ENCODE measurements around the gene CLCN4. TPM values are rescaled to one million over a fixed set of nuclear protein-coding genes. Genes with fewer than 3 reads are reported as not detected.

Gene CLCN4
- total and polyA plus RNA-seq, 2 donors (not counting 1 experiment from before 2014, with no cell fraction given) = 7.7 to 9.1 TPM

DNA sequence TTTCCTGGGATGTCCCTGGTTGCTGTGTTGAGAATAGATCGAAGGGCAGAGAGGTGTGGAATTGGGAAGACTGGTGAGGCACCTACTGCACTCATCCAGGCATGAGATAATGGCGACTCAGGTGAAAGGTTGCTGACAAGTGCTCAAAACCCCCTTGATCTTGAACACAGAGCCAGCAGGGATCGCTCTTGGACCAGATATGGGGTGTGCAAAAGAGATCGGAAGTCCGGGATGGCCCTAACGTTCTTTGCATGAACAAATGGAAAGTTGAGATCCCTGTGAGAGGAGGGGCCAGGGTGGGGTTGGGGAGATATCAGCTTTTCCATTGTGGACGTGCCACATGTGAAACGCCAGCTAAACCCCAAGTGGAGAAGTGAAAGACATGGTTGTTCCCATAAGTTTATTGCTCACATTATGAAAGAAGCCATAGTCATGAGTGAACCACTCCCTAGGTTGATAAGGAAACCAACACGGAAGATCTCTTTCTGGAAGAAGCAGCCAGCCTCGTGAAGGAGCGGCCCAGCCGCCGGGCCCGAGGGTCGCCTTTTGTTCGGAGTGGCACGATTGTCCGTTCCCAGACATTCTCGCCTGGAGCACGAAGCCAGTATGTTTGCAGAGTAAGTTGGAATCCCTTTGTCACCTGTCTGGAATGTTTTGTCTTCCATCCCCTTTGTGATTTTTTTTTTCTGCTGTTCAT lies 22.6 kb upstream of the CLCN4 start:
- no peak overlapping the region for H3K4me3 ChIP-seq (ENCODE audit: control extremely low read depth in 1 of 5, extremely low read depth in 1 of 5, insufficient read depth in 1 of 5, low read depth in 2 of 5, low read length in 4 of 5)
- no peaks in the 10 kb centered on the region for H3K9me3 ChIP-seq (ENCODE audit: control extremely low read depth in 1 of 3, control insufficient read depth in 2 of 3, insufficient read depth in 1 of 3, low read length in 2 of 3)
- CTCF ChIA-PET = no interaction called here
- intact Hi-C loops (cut with micrococcal nuclease) = no loop called here
- no peaks in the 10 kb centered on the region for H4K20me1 ChIP-seq (ENCODE audit: control insufficient read depth, insufficient read depth, low read length, poor library complexity, severe bottlenecking)
- WGBS (ENCODE audit: insufficient coverage) = 99% methylated on average over 14 of the region's 20 CpGs
- no peaks in the 10 kb centered on the region for H3K27me3 Mint-ChIP-seq
- POLR2A ChIA-PET = no interaction called here
- H3K9me3 Mint-ChIP-seq (ENCODE audit: insufficient read depth) = no peaks in the 10 kb centered on the region
- H3K4me3 Mint-ChIP-seq = no peak overlapping the region
- H3K4me1 Mint-ChIP-seq = peaks cover 2% of the 10 kb centered on the region
- no peaks in the 10 kb centered on the region for H3K4me1 ChIP-seq (ENCODE audit: control insufficient read depth in 2 of 2, insufficient read depth in 2 of 2, low read length in 2 of 2)
- no peak for ATAC-seq (ENCODE audit: low read depth)
- no peak overlapping the region for H3K27ac Mint-ChIP-seq
- no peaks in the 10 kb centered on the region for H3K27me3 ChIP-seq (replicated peaks in 1 of 4; ENCODE audit: control extremely low read depth in 1 of 4, control insufficient read depth in 3 of 4, insufficient read depth in 4 of 4, low read length in 3 of 4)
- peaks cover 0 to 68% of the 10 kb centered on the region in 2 experiments for H3K36me3 ChIP-seq (replicated peaks in 1 of 2; ENCODE audit: control extremely low read depth in 1 of 2, control insufficient read depth in 1 of 2, extremely low read depth in 1 of 2, insufficient read depth in 2 of 2, low read length in 1 of 2)
- H3K4me2 ChIP-seq (replicated peaks; ENCODE audit: low read depth, low read length, poor library complexity, severe bottlenecking) = no peak overlapping the region
- no peak for TF ChIP-seq EZH2 (IDR thresholded peaks at IDR 0.05; ENCODE audit: borderline replicate concordance, insufficient read depth, low read depth, low read length, poor library complexity, severe bottlenecking)
- no peak for TF ChIP-seq CTCF (IDR thresholded peaks at IDR 0.05)
- no peak overlapping the region for H3K27ac ChIP-seq (ENCODE audit: low read length in 2 of 2)
- no peak for DNase-seq
- H3K9ac ChIP-seq (ENCODE audit: low read length) = no peak overlapping the region
- no peaks in the 10 kb centered on the region for H3K79me2 ChIP-seq (ENCODE audit: control insufficient read depth, insufficient read depth, low read length)
- H2AFZ ChIP-seq (ENCODE audit: insufficient read depth, low read depth, low read length, poor library complexity, severe bottlenecking) = no peak overlapping the region

- H3K4me2 ChIP-seq (replicated peaks; ENCODE audit: low read depth, low read length, poor library complexity, severe bottlenecking) = no peak overlapping the region
- Mint-ChIP-seq H3K4me1 (peaks cover 2% of the 10 kb centered on the region), H3K9me3 (ENCODE audit: insufficient read depth) (no peaks in the 10 kb centered on the region), H3K27ac (no peak overlapping the region), H3K4me3 (no peak overlapping the region), H3K27me3 (no peaks in the 10 kb centered on the region)
- ChIA-PET CTCF (no interaction called here), POLR2A (no interaction called here)
- no peaks in the 10 kb centered on the region for H3K79me2 ChIP-seq (ENCODE audit: control insufficient read depth, insufficient read depth, low read length)
- H3K27me3 ChIP-seq (replicated peaks in 1 of 4; ENCODE audit: control extremely low read depth in 1 of 4, control insufficient read depth in 3 of 4, insufficient read depth in 4 of 4, low read length in 3 of 4) = no peaks in the 10 kb centered on the region
- no peak for TF ChIP-seq EZH2 (IDR thresholded peaks at IDR 0.05; ENCODE audit: borderline replicate concordance, insufficient read depth, low read depth, low read length, poor library complexity, severe bottlenecking)
- TF ChIP-seq CTCF (IDR thresholded peaks at IDR 0.05) = no peak
- no peaks in the 10 kb centered on the region for H3K9me3 ChIP-seq (ENCODE audit: control extremely low read depth in 1 of 3, control insufficient read depth in 2 of 3, insufficient read depth in 1 of 3, low read length in 2 of 3)
- H3K36me3 ChIP-seq (replicated peaks in 1 of 2; ENCODE audit: control extremely low read depth in 1 of 2, control insufficient read depth in 1 of 2, extremely low read depth in 1 of 2, insufficient read depth in 2 of 2, low read length in 1 of 2) = peaks cover 0 to 65% of the 10 kb centered on the region in 2 experiments
- ATAC-seq (ENCODE audit: low read depth) (no peak), DNase-seq (no peak)
- H2AFZ ChIP-seq (ENCODE audit: insufficient read depth, low read depth, low read length, poor library complexity, severe bottlenecking) = no peak overlapping the region
- H3K27ac ChIP-seq (ENCODE audit: low read length in 2 of 2) = no peak overlapping the region
- H3K4me1 ChIP-seq (ENCODE audit: control insufficient read depth in 2 of 2, insufficient read depth in 2 of 2, low read length in 2 of 2) = no peaks in the 10 kb centered on the region
- no peak overlapping the region for H3K4me3 ChIP-seq (ENCODE audit: control extremely low read depth in 1 of 5, extremely low read depth in 1 of 5, insufficient read depth in 1 of 5, low read depth in 2 of 5, low read length in 4 of 5)
- no peak overlapping the region for H3K9ac ChIP-seq (ENCODE audit: low read length)
- H4K20me1 ChIP-seq (ENCODE audit: control insufficient read depth, insufficient read depth, low read length, poor library complexity, severe bottlenecking) = no peaks in the 10 kb centered on the region
- intact Hi-C loops (cut with micrococcal nuclease) = no loop called here
- 95% methylated on average over 4 of the region's 7 CpGs for WGBS (ENCODE audit: insufficient coverage)
Measured at GRCh38 chrX:10134921-10135320, 21.9 kb upstream of the CLCN4 start.
